Fibroblast of mammary gland (primary cell): ENCODE data around the gene SLC39A11.
"Not testable (repeated sequence)": the region's sequence is repeated elsewhere in the genome, so short reads cannot be mapped to it uniquely, and the experiment has no call there.

ENCODE experiments used
- DNase-seq: peaks from one replicate; pipeline ENCODE4 v3.0.0-alpha.2; 2010; ENCODE audit warnings: low read depth
- H3K4me3 ChIP-seq: 2 replicates; pipeline ENCODE4 v1.5.1; 2011; ENCODE audit warnings: low read depth, mild to moderate bottlenecking, low read length, moderate library complexity; ENCODE audit not compliant: control insufficient read depth
- TF ChIP-seq, protein P1 (sequence below): conservative IDR thresholded peaks from 2 replicates; pipeline ENCODE4 v1.5.1; 2011; ENCODE audit warnings: low read depth, low read length, inconsistent platforms; ENCODE audit not compliant: control insufficient read depth, insufficient read depth

Gene SLC39A11

DNA sequence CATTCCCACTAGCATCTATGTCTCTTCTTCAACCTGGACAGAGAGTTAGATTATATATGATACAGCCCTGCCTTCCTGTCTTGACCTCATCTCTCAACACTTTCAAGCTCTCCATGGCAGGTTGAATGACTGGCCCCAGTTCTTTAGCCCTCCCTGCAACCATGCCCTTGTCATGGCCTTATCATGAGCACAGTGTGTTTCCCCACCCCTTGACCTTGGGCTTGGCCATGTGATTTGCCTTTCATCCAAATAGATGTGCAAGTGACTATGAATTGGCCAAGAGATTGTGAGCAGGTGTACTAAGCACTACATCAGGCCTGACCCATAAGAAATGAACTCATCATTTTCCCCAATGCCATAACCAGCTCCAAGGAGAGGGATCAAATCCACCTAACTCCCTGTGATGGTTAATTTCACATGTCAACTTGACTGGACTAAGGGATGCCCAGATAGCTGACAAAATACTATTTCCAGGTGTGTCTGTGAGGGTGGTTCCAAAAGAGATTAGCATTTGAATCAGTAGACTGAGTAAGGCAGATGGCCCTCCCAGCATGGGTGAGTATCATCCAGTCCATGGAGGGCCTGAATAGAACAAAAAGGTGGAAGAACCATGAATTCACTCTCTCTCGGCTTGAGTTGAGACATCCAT lies 97.4 kb downstream of the SLC39A11 start:
- no peak overlapping the region for H3K4me3 ChIP-seq
- DNase-seq: no peak
- TF ChIP-seq, protein P1, sequence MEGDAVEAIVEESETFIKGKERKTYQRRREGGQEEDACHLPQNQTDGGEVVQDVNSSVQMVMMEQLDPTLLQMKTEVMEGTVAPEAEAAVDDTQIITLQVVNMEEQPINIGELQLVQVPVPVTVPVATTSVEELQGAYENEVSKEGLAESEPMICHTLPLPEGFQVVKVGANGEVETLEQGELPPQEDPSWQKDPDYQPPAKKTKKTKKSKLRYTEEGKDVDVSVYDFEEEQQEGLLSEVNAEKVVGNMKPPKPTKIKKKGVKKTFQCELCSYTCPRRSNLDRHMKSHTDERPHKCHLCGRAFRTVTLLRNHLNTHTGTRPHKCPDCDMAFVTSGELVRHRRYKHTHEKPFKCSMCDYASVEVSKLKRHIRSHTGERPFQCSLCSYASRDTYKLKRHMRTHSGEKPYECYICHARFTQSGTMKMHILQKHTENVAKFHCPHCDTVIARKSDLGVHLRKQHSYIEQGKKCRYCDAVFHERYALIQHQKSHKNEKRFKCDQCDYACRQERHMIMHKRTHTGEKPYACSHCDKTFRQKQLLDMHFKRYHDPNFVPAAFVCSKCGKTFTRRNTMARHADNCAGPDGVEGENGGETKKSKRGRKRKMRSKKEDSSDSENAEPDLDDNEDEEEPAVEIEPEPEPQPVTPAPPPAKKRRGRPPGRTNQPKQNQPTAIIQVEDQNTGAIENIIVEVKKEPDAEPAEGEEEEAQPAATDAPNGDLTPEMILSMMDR: no peak

DNA sequence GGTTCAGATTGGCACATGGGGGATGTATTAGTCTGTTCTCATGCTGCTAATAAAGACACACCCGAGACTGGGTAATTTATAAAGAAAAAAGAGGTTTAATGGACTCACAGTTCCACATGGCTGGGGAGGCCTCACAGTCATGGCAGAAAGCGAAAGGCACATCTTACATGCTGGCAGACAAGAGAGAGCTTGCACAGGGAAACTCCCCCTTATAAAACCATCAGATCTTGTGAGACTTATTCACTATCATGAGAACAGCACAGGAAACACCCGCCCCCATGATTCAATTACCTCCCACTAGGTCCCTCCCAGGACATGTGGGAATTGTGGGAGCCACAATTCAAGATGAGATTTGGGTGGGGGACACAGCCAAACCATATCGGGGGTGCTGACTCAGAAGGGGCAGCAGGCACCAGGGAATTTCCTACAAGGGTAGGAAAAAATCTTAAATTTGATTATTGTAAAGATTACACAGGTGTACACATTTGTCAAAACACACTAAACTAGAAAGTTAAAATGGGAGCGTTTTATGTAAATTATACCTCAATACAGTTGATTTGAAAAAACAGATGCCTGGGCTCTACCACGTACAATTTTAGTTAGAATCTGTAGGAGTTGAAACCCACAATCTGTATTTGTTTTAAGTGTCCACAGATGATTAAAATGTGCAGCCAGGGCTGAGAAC lies 99.6 kb downstream of the SLC39A11 start:
- H3K4me3 ChIP-seq: not testable (repeated sequence)
- DNase-seq: peak; percentile 44

DNA sequence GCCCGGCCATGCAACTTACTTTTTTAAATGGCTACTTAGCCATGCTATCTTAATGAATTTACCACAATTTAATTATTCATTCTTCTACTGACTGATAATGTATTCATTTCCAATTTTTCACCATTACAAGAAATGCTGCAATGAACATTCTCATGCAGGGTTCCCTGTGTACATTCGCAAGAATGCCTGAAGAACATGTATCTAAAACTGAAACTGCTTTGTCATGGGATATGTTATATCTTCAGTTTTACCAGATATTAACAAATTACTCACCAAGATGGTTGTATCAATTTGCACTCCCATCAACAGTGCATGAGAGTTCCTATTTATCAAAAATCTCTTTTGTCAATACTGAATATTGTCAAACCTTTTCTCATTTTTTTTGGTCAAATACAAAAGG lies 100.8 kb downstream of the SLC39A11 start:
- DNase-seq: no peak
- no peak overlapping the region for H3K4me3 ChIP-seq
- TF ChIP-seq, protein P1: no peak

DNA sequence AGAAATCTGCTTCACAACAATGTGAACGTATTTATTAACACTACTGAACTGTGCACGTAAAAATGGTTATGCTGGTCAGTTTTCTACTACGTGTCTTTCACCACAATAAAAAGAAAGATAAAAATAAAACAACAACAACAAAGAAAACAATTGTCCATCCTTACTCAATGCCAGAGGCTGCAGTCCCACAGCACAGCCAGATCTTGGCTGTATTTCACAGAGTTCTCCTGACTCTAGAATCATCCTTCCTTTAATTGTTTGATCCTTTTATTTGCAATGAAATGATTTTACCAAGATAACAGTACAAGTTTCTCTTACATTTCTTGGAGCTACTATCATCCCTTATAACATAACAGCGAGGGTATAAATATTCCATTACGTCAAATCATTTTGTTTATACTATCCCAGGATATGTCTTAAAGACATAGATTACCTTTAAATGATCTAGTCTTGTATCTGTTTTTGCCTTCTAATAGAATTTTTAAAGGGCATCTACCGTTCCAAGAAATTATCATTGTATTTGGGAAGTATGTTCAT lies 103.3 kb downstream of the SLC39A11 start:
- DNase-seq: no peak
- no peak overlapping the region for H3K4me3 ChIP-seq
- TF ChIP-seq, protein P1: no peak

DNA sequence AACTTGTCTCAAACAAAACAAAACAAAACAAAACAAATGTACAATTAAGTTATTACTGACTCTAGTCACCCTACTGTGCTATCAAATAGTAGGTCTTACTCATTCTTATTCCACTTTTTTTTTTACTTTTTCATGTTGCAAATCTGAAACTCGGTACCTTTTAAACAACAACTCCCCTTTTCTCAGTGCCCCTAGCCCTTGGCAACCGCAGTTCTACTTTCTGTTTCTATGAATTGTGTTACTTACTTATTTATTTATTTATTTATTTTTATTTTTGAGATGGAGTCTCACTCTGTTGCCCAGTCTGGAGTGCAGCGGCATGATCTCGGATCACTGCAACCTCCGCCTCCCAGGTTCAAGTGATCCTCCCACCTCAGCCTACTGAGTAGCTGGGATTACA lies 104.0 kb downstream of the SLC39A11 start:
- no peak for DNase-seq
- TF ChIP-seq, protein P1: no peak
- H3K4me3 ChIP-seq: no peak overlapping the region

DNA sequence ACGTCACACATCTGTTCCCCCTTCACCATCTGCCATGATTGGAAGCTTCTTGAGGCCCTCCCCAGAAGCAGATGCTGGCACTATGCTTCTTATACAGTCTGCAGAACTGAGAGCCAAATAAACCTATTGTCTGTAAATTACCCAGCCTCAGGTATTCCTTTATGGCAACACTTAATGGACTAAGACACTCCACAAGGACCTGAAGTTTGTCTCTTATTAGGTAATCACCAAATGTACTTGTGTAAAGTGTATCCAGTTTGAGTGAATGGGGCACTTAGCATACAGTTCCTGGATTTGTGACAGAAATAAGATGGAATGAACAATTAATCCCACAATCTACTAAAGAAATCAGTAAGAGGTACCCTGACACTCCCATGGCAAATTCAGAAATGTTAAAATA lies 105.3 kb downstream of the SLC39A11 start:
- no peak overlapping the region for H3K4me3 ChIP-seq
- DNase-seq: no peak
- TF ChIP-seq, protein P1: no peak

DNA sequence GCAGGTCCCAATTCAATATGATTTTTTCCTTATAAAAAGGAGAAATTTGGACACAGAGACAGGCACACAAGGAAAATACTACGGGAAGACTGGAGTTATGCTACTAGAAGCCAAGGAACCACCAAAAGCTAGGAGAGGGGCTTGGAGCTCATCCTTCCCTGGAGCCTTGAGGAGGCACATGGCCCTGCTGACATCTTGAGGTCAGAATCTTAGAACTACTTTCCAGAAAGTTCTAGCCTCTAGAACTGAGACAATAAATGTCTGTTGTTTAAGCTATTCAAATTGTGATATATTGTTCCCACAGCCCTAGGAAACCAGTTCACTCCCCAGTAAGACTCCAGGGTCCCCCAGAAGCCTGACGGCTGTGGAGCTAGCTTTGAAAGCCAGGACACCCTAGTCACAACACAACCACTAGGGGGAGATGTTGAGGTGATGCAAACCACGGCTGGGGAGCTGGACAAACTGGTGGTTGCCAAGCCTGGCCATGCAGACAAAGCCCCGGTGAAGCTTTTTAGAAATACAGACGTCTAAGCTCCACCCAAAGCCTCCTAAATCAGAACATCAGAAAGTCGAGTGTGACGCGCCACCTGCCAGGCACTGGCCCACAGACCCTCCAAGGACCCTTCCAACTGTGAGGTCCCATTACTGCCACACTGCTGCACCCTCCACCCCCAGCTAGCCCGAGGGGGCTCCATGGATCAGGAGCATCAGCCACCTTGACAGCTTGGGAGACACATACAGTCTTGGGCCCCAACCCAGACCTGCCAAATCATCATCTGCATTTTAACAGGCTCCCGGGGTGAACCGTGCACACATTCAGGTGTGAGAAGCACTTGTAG lies 106.4 kb downstream of the SLC39A11 start:
- TF ChIP-seq, protein P1: peak; percentile 98
- H3K4me3 ChIP-seq: no peak overlapping the region
- peak; percentile 81 for DNase-seq
